ENCODE data around the gene NINL. TPM values are rescaled to one million over a fixed set of nuclear protein-coding genes. Genes with fewer than 3 reads are reported as not detected.
A peak's percentile ranks its signal among the peaks of the same experiment; 100 is the strongest.

NINL gene
- total and polyA plus RNA-seq, 5 donors, result 3.4 to 7.6 (median 6.1) TPM

DNA sequence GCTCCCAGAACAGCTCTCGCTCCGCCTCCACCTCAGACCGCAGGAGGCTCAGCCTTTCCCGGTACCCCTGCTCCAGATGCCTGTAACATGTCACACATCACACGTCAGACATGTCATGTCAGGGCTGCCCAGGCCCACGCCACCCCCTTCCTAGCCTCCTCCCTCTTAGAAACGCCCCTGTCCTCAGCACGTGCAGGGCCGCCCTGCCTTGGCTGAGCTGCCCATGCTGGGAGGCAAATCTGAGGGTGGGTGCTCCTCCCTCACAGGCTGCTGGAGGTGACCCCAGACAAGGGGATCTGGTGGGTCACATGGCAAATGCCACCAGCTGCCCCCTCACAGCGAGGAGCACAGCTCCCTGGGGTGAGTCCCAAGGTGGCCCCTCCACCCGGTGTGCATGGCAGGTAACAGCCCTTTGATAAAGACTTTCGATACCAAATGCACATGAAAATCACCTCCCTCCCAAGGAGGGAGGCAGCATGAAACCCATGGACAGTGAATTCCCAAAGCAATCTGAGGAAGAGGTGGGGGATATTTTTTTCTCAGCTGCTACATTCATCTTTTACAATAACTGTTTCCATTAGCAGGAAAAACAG lies 93.8 kb downstream of the NINL start:
- H3K4me3 ChIP-seq (ENCODE audit: low read length), result no peak overlapping the region
- WGBS, result 80% methylated on average over 12 of the region's 12 CpGs
- no peaks in the 10 kb centered on the region for H3K9me3 ChIP-seq (ENCODE audit: control insufficient read depth, low read length)
- no peak for ATAC-seq
- no peak overlapping the region for H3K27ac ChIP-seq (ENCODE audit: low read length)
- no peaks in the 10 kb centered on the region for H3K27me3 ChIP-seq (ENCODE audit: control insufficient read depth, insufficient read depth)
- no peak for DNase-seq
- no peaks in the 10 kb centered on the region for H3K4me1 ChIP-seq (ENCODE audit: control insufficient read depth, insufficient read depth, low read length)
- intact Hi-C loops (cut with DNase I), result no loop called here

DNA sequence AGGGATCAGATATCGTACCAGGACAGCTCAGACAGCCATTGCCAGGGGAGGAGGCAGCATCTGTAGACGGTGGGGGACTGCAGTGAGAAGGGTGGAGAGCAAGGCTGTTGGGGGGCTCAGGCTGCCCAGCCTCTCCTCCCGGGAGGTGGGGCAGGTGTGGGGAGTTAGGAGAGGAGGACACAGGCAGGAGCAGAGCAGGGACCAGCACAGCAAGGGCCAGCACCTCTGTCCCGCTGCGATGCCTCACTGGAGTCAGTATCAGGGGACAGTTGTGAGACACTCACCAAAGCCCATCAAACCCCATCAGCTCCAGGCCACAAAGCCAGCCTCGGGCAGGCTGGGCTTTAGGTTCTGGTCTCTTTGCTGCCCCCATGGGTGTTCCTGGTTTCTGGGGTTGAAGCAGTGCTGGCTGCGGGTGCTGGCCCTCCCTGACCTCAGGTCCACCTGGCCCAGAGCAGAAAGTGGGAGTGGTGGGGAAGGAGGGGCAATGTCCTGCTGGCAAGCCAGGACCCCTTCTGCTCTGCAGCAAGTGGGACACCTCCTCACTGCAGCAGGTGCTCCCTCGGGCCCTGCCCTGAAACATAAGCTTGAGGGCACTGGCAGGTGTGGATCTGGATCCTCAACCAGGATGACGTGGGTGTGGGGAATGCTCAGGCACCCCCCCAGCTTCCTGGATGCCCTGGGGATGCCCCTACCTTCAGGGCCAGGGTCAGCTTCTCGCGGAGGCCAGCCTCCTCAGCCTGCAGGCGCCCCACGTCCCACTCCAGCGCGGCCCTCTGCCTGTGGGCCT lies 94.5 kb downstream of the NINL start:
- ATAC-seq (no peak), DNase-seq (peak in 1 of 3 donors; percentile 30)
- Histone ChIP-seq H3K4me3 (ENCODE audit: low read length) (no peak overlapping the region), H3K27me3 (ENCODE audit: control insufficient read depth, insufficient read depth) (no peaks in the 10 kb centered on the region), H3K4me1 (ENCODE audit: control insufficient read depth, insufficient read depth, low read length) (no peaks in the 10 kb centered on the region), H3K27ac (ENCODE audit: low read length) (no peak overlapping the region), H3K9me3 (ENCODE audit: control insufficient read depth, low read length) (no peaks in the 10 kb centered on the region)
- intact Hi-C loops (cut with DNase I), result no loop called here
- WGBS, result 91% methylated on average over 15 of the region's 15 CpGs

DNA sequence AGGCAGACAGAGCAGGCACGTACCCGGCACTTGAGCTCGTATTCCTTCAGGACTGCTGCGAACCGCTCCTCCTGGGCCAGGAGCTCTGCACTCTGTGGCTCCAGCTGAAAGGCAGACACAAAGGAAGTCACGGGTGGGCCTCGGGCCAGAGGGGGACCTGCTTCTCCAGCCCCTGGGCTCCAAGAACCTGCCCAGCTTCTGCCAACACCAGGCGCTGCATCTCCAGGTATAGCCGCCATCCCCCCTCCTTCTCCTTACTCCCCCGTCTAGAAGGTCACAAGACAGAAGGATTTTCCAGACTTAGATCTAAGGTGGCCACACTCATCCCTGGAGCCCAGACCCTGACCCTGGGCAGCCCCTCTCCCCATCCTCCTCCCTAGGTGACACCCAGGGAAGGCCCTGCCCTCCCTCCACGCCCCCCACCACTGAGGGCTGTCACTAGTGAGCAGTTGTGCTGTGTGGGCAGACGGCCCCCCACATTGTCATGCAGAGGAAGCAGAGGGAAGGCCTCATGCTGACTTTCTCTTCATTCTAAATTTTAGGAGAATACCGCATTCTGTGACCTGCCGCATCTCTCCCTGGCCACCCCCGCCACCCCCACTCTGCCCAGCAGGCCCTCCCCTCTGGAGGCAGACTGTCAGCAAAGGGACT lies 96.0 kb downstream of the NINL start:
- H3K4me3 ChIP-seq (ENCODE audit: low read length), result no peak overlapping the region
- no peaks in the 10 kb centered on the region for H3K9me3 ChIP-seq (ENCODE audit: control insufficient read depth, low read length)
- no peaks in the 10 kb centered on the region for H3K4me1 ChIP-seq (ENCODE audit: control insufficient read depth, insufficient read depth, low read length)
- intact Hi-C loops (cut with DNase I), result no loop called here
- no peak overlapping the region for H3K27ac ChIP-seq (ENCODE audit: low read length)
- ATAC-seq (no peak), DNase-seq (no peak)
- 93% methylated on average over 15 of the region's 15 CpGs for WGBS
- no peaks in the 10 kb centered on the region for H3K27me3 ChIP-seq (ENCODE audit: control insufficient read depth, insufficient read depth)

- Histone ChIP-seq H3K9me3 (ENCODE audit: control insufficient read depth, low read length) (no peaks in the 10 kb centered on the region), H3K4me1 (ENCODE audit: control insufficient read depth, insufficient read depth, low read length) (no peaks in the 10 kb centered on the region), H3K27ac (ENCODE audit: low read length) (no peak overlapping the region), H3K27me3 (ENCODE audit: control insufficient read depth, insufficient read depth) (no peaks in the 10 kb centered on the region), H3K4me3 (ENCODE audit: low read length) (no peak overlapping the region)
- no peak for ATAC-seq
- 98% methylated on average over 11 of the region's 11 CpGs for WGBS
- intact Hi-C loops (cut with DNase I), result no loop called here
- DNase-seq, result peak in 1 of 3 donors; percentile 11
These were observed 97.4 kb downstream of the NINL start for GRCh38 chr20:25487975-25488374.

GRCh38 chr20:25487306-25487705 lies 98.0 kb downstream of the NINL start:
- 49% methylated on average over 2 of the region's 2 CpGs for WGBS
- H3K27me3 ChIP-seq (ENCODE audit: control insufficient read depth, insufficient read depth), result no peaks in the 10 kb centered on the region
- H3K27ac ChIP-seq (ENCODE audit: low read length), result no peak overlapping the region
- ATAC-seq (no peak), DNase-seq (no peak)
- H3K4me3 ChIP-seq (ENCODE audit: low read length), result no peak overlapping the region
- intact Hi-C loops (cut with DNase I), result no loop called here
- no peaks in the 10 kb centered on the region for H3K9me3 ChIP-seq (ENCODE audit: control insufficient read depth, low read length)
- no peaks in the 10 kb centered on the region for H3K4me1 ChIP-seq (ENCODE audit: control insufficient read depth, insufficient read depth, low read length)

DNA sequence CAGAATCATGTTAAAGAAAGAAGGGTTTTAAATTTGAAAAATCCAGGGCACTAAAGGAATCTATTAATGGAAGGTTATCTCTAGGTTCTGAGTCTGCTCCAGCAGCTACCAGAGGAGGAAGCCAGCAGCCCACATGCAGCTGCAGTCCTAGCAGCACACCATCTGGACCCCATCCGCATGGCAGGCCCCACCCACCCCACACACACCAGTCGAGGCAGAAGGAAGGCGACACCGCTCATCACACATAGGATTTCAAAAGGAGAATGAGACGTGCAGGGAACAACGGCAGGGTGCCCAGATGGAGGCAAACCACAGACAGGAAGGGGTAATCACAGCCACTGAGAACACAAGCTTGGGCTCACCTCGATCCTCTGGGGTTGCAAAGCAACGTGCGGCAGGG lies 99.0 kb downstream of the NINL start:
- no peak overlapping the region for H3K27ac ChIP-seq (ENCODE audit: low read length)
- DNase-seq, result peak in 2 of 3 donors; percentile 67 to 72
- H3K27me3 ChIP-seq (ENCODE audit: control insufficient read depth, insufficient read depth), result no peaks in the 10 kb centered on the region
- peak; percentile 44 to 47 for ATAC-seq
- H3K9me3 ChIP-seq (ENCODE audit: control insufficient read depth, low read length), result no peaks in the 10 kb centered on the region
- H3K4me1 ChIP-seq (ENCODE audit: control insufficient read depth, insufficient read depth, low read length), result no peaks in the 10 kb centered on the region
- WGBS, result 42% methylated on average over 9 of the region's 9 CpGs
- intact Hi-C loops (cut with DNase I), result no loop called here
- H3K4me3 ChIP-seq (ENCODE audit: low read length), result no peak overlapping the region

DNA sequence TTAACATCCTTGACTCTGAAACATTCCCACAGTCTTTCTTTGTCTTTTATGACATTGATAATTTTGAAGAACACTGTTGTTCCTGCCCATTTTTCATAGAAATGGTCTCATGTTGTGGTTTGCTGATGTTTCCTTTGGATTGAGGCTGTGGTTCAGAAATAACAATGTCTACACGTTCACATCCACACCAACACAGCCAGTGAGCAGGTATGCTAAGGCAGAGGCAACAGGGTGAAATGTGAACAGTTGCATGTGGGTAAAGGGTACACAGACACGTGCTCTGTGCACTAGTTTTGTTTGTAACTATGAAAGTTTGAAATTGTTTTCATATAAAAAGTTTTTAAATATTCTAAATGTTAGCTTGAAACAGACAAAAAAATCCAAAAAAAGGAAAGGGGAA lies 99.5 kb downstream of the NINL start:
- Histone ChIP-seq H3K9me3 (ENCODE audit: control insufficient read depth, low read length) (no peaks in the 10 kb centered on the region), H3K4me3 (ENCODE audit: low read length) (no peak overlapping the region), H3K27me3 (ENCODE audit: control insufficient read depth, insufficient read depth) (no peaks in the 10 kb centered on the region), H3K27ac (ENCODE audit: low read length) (no peak overlapping the region), H3K4me1 (ENCODE audit: control insufficient read depth, insufficient read depth, low read length) (no peaks in the 10 kb centered on the region)
- DNase-seq, result no peak
- no peak for ATAC-seq
- intact Hi-C loops (cut with DNase I), result no loop called here
- 60% methylated on average over 2 of the region's 2 CpGs for WGBS

GRCh38 chr20:25484911-25485511 lies 100.3 kb downstream of the NINL start:
- no peaks in the 10 kb centered on the region for H3K4me1 ChIP-seq (ENCODE audit: control insufficient read depth, insufficient read depth, low read length)
- H3K27ac ChIP-seq (ENCODE audit: low read length), result no peak overlapping the region
- no peaks in the 10 kb centered on the region for H3K9me3 ChIP-seq (ENCODE audit: control insufficient read depth, low read length)
- ATAC-seq, result no peak
- H3K4me3 ChIP-seq (ENCODE audit: low read length), result no peak overlapping the region
- no peak for DNase-seq
- intact Hi-C loops (cut with DNase I), result no loop called here
- no peaks in the 10 kb centered on the region for H3K27me3 ChIP-seq (ENCODE audit: control insufficient read depth, insufficient read depth)
- 58% methylated on average over 12 of the region's 12 CpGs for WGBS

- H3K27me3 ChIP-seq (ENCODE audit: control insufficient read depth, insufficient read depth), result no peaks in the 10 kb centered on the region
- H3K9me3 ChIP-seq (ENCODE audit: control insufficient read depth, low read length), result no peaks in the 10 kb centered on the region
- no peaks in the 10 kb centered on the region for H3K4me1 ChIP-seq (ENCODE audit: control insufficient read depth, insufficient read depth, low read length)
- H3K4me3 ChIP-seq (ENCODE audit: low read length), result no peak overlapping the region
- H3K27ac ChIP-seq (ENCODE audit: low read length), result no peak overlapping the region
- intact Hi-C loops (cut with DNase I), result no loop called here
- DNase-seq (peak in 1 of 3 donors; percentile 13), ATAC-seq (no peak)
- 89% methylated on average over 9 of the region's 9 CpGs for WGBS
These were observed 101.0 kb downstream of the NINL start for GRCh38 chr20:25484224-25484846.

DNA sequence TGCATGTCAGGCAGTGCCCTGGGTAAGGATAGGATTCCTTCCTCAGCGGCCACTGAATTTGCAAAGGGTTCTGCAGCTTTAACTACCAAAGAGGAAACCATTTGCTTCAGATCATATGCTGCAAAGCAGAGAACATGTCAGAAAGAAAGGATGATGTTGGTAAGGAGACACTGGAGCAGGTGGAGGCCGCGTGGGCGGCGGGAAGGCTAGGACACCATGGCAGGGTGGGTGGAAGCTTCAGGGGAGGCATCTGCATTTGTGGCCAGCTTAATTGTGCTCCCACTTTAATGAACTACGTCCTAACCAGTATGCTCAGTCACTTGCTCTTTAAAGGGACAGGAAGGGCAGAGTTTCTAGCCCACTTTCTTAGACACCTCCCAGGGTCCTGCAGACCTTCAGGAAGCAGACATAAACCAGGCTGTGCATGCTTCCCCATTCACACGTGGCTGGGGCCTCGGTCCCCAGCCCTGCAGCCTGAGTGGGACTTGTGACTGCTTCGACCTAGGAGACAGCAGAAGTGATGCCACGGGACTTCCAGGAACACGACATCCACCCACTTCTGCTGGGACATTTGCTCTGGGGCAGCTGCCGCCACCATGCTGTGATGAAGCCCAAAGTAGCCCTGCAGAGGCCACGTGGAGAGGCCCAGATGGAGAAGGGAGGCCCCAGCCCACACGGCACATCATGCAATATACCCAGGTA lies 101.7 kb downstream of the NINL start:
- Histone ChIP-seq H3K27ac (ENCODE audit: low read length) (no peak overlapping the region), H3K9me3 (ENCODE audit: control insufficient read depth, low read length) (no peaks in the 10 kb centered on the region), H3K4me3 (ENCODE audit: low read length) (no peak overlapping the region), H3K4me1 (ENCODE audit: control insufficient read depth, insufficient read depth, low read length) (no peaks in the 10 kb centered on the region), H3K27me3 (ENCODE audit: control insufficient read depth, insufficient read depth) (no peaks in the 10 kb centered on the region)
- DNase-seq (peak in 1 of 3 donors; percentile 12), ATAC-seq (no peak)
- intact Hi-C loops (cut with DNase I), result no loop called here
- WGBS, result 88% methylated on average over 14 of the region's 14 CpGs

All from right cardiac atrium (tissue), 5 donors.